WI38 (cell line): ENCODE data around the gene SCN8A.

Source experiments
- H3K4me3 ChIP-seq: 2 replicates; pipeline ENCODE4 v1.5.1; 2011; ENCODE audit warnings: low read depth, mild to moderate bottlenecking, control low read depth, low read length
- CTCF ChIP-seq: IDR thresholded peaks from 2 replicates; pipeline ENCODE4 v1.5.1; 2012; ENCODE audit warnings: low read depth, mild to moderate bottlenecking, control low read depth, low read length

The SCN8A gene

GRCh38 chr12:51850965-51851299 is 259.9 kb downstream of the SCN8A start:
- no peak for TF ChIP-seq CTCF
- no peak overlapping the region for H3K4me3 ChIP-seq

DNA sequence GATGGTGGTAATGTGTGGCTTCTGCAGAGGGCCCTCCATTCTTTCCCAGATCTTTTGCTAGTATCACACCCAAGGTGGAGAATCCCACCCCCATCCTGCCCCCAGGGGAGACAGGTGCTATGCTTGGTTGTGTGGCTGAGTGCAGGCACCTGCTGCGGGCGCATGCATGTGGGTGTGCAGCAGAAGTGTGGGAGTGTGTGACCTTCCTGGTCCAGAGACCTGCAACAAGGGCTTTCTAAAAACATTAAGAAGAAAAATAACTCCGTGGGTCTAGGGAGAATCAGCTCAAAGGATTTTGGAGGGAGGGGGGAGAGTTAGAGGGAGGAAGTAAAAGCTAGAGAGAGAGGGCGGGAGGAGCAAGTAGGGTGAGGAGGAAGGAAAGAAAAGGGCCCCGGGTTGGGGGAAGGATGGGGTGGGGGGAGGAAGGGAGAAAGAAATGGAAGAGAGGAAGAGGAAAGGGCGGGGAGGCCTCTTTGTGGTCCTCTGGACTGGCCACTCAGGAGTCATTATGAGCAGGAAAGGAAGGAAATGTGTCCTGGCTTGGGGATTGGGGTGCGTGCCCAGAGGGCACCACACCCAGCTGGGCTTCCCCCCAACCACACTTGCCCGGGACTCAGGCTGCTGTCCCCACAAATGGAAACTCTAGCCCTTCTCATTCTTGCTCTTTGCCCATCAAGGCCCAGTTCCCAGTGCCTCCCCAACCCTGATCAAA is 260.5 kb downstream of the SCN8A start:
- H3K4me3 ChIP-seq, result no peak overlapping the region
- TF ChIP-seq CTCF, result no peak

GRCh38 chr12:51852404-51853137 is 261.5 kb downstream of the SCN8A start:
- H3K4me3 ChIP-seq, result no peak overlapping the region
- TF ChIP-seq CTCF, result no peak

DNA sequence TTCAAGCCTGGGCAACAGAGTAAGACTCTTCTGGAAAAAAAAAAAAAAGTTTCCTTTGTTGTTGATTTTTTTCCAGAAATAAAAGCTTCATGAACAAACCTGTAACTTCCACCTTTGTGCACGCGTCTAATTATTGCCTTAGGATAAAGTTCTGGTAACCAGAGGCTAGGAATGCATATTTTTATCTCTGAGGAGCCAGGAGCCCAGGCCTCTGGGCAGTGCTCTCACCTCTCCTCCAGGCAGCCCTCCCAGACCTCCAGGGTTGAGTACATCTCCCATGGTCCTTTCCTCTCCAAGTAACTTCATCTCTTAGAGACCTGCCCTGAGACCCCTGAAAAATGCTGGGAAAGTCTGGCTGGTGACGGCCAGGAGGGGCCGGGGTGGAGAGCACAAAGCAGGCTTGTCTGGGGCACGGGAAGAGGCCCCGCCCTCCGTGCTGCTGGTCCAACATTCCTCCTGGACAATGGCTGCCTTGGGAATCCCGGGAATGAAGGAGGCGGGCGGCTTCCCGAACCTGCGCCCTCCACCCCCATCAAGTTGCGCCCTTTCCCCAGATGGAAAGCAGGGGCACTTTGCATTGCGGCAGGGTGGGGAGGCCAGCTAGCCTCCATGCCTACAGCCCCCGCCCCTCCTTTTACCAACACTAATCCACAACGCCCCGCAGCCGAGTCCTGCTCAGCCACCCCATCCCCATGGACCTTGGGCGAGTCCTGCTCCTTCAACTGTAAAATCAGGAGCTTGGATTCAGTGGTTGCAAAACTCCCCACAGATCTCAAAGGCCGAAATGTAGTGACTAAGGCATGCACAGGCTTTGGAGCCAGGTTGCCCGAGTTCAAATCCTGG is 264.8 kb downstream of the SCN8A start:
- peak overlapping the region; percentile 32 for H3K4me3 ChIP-seq
- TF ChIP-seq CTCF, result no peak

GRCh38 chr12:51860986-51861385 is 270.0 kb downstream of the SCN8A start:
- H3K4me3 ChIP-seq, result no peak overlapping the region
- no peak for TF ChIP-seq CTCF
